HEK293 (cell line): ENCODE measurements around the gene NUMBL.
A peak's percentile ranks its signal among the peaks of the same experiment; 100 is the strongest.

Source experiments
- EGR2 ChIP-seq: fragments of 450-650 bp; formaldehyde crosslinking; IDR thresholded peaks from 2 replicates; pipeline ENCODE4 v1.5.1; 2016; ENCODE audit warnings: low read depth, missing biosample characterization, missing genetic modification characterization
- GFI1B ChIP-seq: fragments of 450-650 bp; formaldehyde crosslinking; IDR thresholded peaks from 2 replicates; pipeline ENCODE4 v1.5.1; 2016; ENCODE audit warnings: missing biosample characterization, missing genetic modification characterization
- GLI2 ChIP-seq: fragments of 450-650 bp; formaldehyde crosslinking; IDR thresholded peaks from 2 replicates; pipeline ENCODE4; 2017; ENCODE audit warnings: missing biosample characterization, missing genetic modification characterization, low read depth, borderline replicate concordance
- KLF16 ChIP-seq: fragments of 450-650 bp; formaldehyde crosslinking; IDR thresholded peaks from 2 replicates; pipeline ENCODE4 v1.5.1; 2017; ENCODE audit warnings: missing biosample characterization, missing genetic modification characterization
- PRDM4 ChIP-seq: fragments of 450-650 bp; formaldehyde crosslinking; IDR thresholded peaks from 2 replicates; pipeline ENCODE4 v1.5.1; 2017; ENCODE audit warnings: missing biosample characterization, missing genetic modification characterization
- REPIN1 ChIP-seq: fragments of 450-650 bp; formaldehyde crosslinking; IDR thresholded peaks from 2 replicates; pipeline ENCODE4 v1.5.1; 2017; ENCODE audit warnings: missing biosample characterization, missing genetic modification characterization, low read depth
- SP3 ChIP-seq: fragments of 450-650 bp; formaldehyde crosslinking; IDR thresholded peaks from 2 replicates; pipeline ENCODE4 v1.5.1; 2016; ENCODE audit warnings: missing biosample characterization, missing genetic modification characterization
- YY1 ChIP-seq: fragments of 450-650 bp; formaldehyde crosslinking; IDR thresholded peaks from 2 replicates; pipeline ENCODE4 v1.5.1; 2018; ENCODE audit warnings: missing biosample characterization, missing genetic modification characterization
- ZBTB49 ChIP-seq: fragments of 450-650 bp; formaldehyde crosslinking; IDR thresholded peaks from 2 replicates; pipeline ENCODE4 v1.5.1; 2016; ENCODE audit warnings: missing biosample characterization, missing genetic modification characterization, low read depth
- ZFP69B ChIP-seq: fragments of 450-650 bp; formaldehyde crosslinking; IDR thresholded peaks from 2 replicates; pipeline ENCODE4 v1.5.1; 2016; ENCODE audit warnings: missing biosample characterization, missing genetic modification characterization
- ZIC2 ChIP-seq: fragments of 450-650 bp; formaldehyde crosslinking; IDR thresholded peaks from 2 replicates; pipeline ENCODE4 v1.5.1; 2016; ENCODE audit warnings: missing biosample characterization, missing genetic modification characterization
- ZNF324 ChIP-seq: fragments of 450-650 bp; formaldehyde crosslinking; IDR thresholded peaks from 2 replicates; pipeline ENCODE4 v1.5.1; 2016; ENCODE audit warnings: missing biosample characterization, missing genetic modification characterization
- ZNF335 ChIP-seq: fragments of 450-650 bp; formaldehyde crosslinking; conservative IDR thresholded peaks from 2 replicates; pipeline ENCODE4 v1.5.1; 2016; ENCODE audit warnings: missing biosample characterization, missing genetic modification characterization
- ZNF529 ChIP-seq: fragments of 450-650 bp; formaldehyde crosslinking; IDR thresholded peaks from 2 replicates; pipeline ENCODE4 v1.5.1; 2017; ENCODE audit warnings: missing genetic modification characterization, missing biosample characterization; ENCODE audit not compliant: insufficient replicate concordance
- ZNF544 ChIP-seq: fragments of 450-650 bp; formaldehyde crosslinking; IDR thresholded peaks from 2 replicates; pipeline ENCODE4 v1.5.0; 2017; ENCODE audit warnings: missing biosample characterization, missing genetic modification characterization
- ZNF561 ChIP-seq: fragments of 450-650 bp; IDR thresholded peaks from 2 replicates; pipeline ENCODE4 v1.5.1; 2018; ENCODE audit warnings: missing biosample characterization, missing genetic modification characterization, borderline replicate concordance
- ZNF639 ChIP-seq: fragments of 450-650 bp; formaldehyde crosslinking; IDR thresholded peaks from 2 replicates; pipeline ENCODE4 v1.5.1; 2016; ENCODE audit warnings: missing biosample characterization, missing genetic modification characterization
- ZNF76 ChIP-seq: fragments of 450-650 bp; formaldehyde crosslinking; IDR thresholded peaks from 2 replicates; pipeline ENCODE4; 2016; ENCODE audit warnings: low read depth, missing biosample characterization, missing genetic modification characterization, borderline replicate concordance
- ZNF837 ChIP-seq: fragments of 450-650 bp; formaldehyde crosslinking; IDR thresholded peaks from 2 replicates; pipeline ENCODE4 v1.5.1; 2016; ENCODE audit warnings: missing biosample characterization, missing genetic modification characterization
- ZSCAN30 ChIP-seq: fragments of 450-650 bp; IDR thresholded peaks from 2 replicates; pipeline ENCODE4 v1.5.1; 2018; ENCODE audit warnings: missing biosample characterization, mild to moderate bottlenecking, missing genetic modification characterization, moderate library complexity
- TF ChIP-seq, protein P1 (sequence below): fragments of 450-650 bp; formaldehyde crosslinking; IDR thresholded peaks from 2 replicates; pipeline ENCODE4 v1.5.1; 2016; ENCODE audit warnings: missing biosample characterization, missing genetic modification characterization
- TF ChIP-seq, protein P2 (sequence below): fragments of 450-650 bp; formaldehyde crosslinking; IDR thresholded peaks from 2 replicates; pipeline ENCODE4 v1.5.1; 2016; ENCODE audit warnings: missing biosample characterization, missing genetic modification characterization

NUMBL gene

DNA sequence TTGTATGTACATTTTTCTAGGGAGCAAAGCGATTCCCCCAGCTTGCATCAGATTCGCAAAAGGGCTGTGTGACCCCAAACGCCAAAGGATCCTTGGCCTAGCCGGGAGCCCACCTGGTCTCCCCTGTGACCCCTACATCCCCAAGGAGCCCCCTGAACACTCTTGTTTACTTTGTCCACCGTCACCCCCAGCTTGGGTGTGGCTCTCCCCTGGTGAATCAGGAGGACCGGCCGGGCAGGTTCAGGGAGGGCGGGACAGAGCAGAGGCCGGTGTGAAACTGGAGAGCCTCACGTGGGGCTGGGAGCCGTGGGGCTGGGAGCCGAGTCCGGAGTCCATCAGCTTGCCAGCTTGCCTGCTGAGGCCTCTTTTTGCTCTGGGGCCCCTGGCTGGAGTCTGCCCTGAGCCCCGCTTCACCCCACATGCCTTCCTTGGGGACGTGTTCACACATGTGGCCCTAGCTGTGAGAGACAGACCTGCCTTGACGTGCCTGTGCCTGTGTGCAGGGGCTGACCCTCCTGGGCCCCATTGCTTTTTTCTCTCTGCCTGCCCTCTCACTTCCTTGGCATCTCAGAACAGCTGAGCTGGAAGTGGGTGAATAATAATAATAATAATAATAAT is 28.4 kb upstream of the NUMBL start (continued):
- 0 out of 2 replicates have a peak, but pooled peaks have one; percentile 23 for TF ChIP-seq PRDM4 (tag by site-specific recombination)
- TF ChIP-seq ZSCAN30 = peak; percentile 85
- TF ChIP-seq GLI2 (tag by site-specific recombination) = no peak
- TF ChIP-seq ZNF837 (tag by site-specific recombination) = 0 out of 2 replicates have a peak, but pooled peaks have one; percentile 11
- TF ChIP-seq ZNF529 (tag by site-specific recombination) = no peak
- 0 out of 2 replicates have a peak, but pooled peaks have one; percentile 9 for TF ChIP-seq ZNF561 (tag by site-specific recombination)
- 0 out of 2 replicates have a peak, but pooled peaks have one; percentile 11 for TF ChIP-seq ZNF324 (tag by site-specific recombination)
- peak; percentile 47; the same call in 1 of the 2 replicates for TF ChIP-seq KLF16 (tag by site-specific recombination)
- TF ChIP-seq, protein P1, sequence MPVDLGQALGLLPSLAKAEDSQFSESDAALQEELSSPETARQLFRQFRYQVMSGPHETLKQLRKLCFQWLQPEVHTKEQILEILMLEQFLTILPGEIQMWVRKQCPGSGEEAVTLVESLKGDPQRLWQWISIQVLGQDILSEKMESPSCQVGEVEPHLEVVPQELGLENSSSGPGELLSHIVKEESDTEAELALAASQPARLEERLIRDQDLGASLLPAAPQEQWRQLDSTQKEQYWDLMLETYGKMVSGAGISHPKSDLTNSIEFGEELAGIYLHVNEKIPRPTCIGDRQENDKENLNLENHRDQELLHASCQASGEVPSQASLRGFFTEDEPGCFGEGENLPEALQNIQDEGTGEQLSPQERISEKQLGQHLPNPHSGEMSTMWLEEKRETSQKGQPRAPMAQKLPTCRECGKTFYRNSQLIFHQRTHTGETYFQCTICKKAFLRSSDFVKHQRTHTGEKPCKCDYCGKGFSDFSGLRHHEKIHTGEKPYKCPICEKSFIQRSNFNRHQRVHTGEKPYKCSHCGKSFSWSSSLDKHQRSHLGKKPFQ (tag by site-specific recombination) = peak; percentile 72; the same call in 1 of the 2 replicates
- TF ChIP-seq, protein P2, sequence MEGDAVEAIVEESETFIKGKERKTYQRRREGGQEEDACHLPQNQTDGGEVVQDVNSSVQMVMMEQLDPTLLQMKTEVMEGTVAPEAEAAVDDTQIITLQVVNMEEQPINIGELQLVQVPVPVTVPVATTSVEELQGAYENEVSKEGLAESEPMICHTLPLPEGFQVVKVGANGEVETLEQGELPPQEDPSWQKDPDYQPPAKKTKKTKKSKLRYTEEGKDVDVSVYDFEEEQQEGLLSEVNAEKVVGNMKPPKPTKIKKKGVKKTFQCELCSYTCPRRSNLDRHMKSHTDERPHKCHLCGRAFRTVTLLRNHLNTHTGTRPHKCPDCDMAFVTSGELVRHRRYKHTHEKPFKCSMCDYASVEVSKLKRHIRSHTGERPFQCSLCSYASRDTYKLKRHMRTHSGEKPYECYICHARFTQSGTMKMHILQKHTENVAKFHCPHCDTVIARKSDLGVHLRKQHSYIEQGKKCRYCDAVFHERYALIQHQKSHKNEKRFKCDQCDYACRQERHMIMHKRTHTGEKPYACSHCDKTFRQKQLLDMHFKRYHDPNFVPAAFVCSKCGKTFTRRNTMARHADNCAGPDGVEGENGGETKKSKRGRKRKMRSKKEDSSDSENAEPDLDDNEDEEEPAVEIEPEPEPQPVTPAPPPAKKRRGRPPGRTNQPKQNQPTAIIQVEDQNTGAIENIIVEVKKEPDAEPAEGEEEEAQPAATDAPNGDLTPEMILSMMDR (tag by site-specific recombination) = no peak
- no peak for TF ChIP-seq ZBTB49 (tag by site-specific recombination)
- no peak for TF ChIP-seq ZNF544 (tag by site-specific recombination)
- TF ChIP-seq GFI1B = no peak
- peak; percentile 52; the same call in 1 of the 2 replicates for TF ChIP-seq ZNF76 (tag by site-specific recombination)
- peak; percentile 57 for TF ChIP-seq SP3 (tag by site-specific recombination)
- no peak for TF ChIP-seq ZNF639
- no peak for TF ChIP-seq YY1 (tag by site-specific recombination)
- TF ChIP-seq ZIC2 (tag by site-specific recombination) = peak; percentile 68
- TF ChIP-seq REPIN1 (tag by site-specific recombination) = no peak
- TF ChIP-seq EGR2 (tag by site-specific recombination) = no peak
- peak; percentile 61; the same call in 1 of the 2 replicates for TF ChIP-seq ZFP69B (tag by site-specific recombination)
- TF ChIP-seq ZNF335 = peak; percentile 92
